HG02852 (cell line): ENCODE data around the gene LRRC27.
A peak's percentile ranks its signal among the peaks of the same experiment; 100 is the strongest.
"Not testable (repeated sequence)": the region's sequence is repeated elsewhere in the genome, so short reads cannot be mapped to it uniquely, and the experiment has no call there.

ENCODE experiments used
- ATAC-seq: cut with Tn5 transposase; IDR thresholded peaks from one replicate; pipeline ENCODE4 v1.9.1; 2021; ENCODE audit warnings: mild to moderate bottlenecking, moderate library complexity; ENCODE audit not compliant: unreplicated experiment

LRRC27 gene

DNA sequence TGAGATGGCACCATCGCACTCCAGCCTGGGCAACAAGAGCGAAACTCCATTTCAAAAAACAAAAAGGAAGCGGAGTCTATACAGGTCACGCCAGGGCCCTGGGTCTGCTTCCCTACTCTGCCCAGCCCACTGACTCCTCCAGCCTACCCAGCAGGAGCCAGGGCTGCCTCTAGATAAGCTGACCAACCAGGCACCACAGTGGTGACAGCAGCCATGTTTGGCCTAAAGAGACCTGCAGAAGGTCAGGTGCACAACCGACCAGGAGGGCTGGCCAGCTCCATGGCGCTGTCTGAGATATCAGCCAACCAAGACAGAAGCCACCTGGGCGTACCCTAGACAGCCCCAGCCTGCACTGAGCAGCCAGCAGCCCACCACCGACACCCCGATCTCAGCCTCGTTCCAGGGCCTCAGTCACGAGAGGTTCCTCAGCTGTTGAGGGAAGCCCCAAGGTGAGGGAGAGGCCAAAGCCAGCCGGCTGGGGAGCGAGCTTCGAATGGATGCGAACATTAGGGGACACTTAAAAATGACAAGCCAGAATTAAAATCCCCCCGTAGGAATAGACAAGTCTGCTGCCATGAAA lies 40.6 kb downstream of the LRRC27 start:
- no peak for ATAC-seq

DNA sequence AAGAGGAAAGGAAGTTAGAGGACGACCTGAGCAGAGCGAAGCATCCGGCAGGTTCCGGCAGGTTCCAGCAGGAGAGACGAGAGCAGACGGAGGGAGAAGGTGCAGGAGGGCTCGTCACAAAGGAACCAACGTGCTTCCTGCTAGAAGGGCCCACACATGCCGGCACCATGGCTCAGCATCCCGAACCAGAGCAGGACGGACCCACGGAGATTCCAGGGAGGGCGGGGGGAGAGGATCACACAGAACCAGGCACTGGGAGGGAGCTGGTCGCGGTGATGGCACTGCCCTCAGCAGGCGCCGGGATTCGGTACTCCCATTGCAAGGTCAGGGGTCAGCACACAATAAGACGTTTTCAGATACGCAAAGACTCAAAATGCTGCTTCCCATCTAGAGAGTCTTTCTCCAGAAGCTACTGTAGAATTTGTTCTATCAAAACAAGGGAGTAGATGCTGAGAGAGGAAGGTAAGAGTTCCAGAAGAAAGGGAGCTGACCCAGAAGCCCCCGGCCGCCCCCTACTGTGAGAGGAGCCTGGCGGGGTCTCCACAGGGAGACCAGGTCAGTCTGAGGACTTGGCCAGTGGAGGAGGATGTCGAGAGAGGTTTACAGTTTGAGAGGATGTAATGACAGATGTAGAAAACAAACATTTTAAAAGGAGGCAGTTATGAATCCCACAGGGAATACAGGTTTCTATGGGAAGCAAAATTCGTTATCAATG lies 41.4 kb downstream of the LRRC27 start:
- no peak for ATAC-seq

DNA sequence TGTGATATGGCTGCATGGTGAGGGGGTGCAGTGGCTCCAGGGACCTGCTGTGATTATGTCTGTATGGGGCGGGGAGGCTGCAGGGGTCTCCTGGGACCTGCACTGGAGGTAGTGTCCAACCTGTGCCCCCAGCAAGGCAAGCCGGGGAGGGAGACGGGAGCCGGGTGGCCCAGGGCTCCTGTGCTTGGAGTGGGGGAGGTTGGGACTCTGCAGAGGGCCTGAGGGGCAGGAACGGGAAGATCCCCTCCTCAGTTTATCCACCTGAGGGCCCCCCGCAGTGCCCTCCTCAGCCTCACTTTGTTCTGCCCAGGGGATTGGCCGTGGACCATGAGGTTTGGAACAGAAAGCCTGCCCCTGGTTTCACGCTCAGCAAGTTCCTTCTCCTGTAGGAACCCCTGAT lies 42.2 kb downstream of the LRRC27 start:
- ATAC-seq = no peak

DNA sequence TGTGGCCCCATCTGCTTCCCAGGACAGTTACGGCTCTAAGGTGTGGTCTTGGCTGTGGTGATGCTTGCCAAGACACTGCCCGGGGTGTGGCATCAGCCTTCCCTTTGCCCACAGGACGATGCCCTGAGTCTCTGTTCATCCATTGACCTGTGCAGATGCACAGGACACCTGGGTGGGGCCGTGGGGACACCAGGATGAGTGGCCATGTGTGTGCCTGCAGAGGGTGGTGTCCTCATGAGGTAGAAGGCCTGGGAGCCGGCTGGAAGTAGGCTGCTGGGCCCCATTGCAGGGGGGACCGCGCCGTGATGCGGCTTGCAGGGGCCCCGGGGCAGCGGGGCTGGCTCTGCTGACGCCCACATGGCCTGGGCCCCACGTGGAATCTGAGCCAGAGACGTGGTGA lies 42.6 kb downstream of the LRRC27 start:
- ATAC-seq = no peak

DNA sequence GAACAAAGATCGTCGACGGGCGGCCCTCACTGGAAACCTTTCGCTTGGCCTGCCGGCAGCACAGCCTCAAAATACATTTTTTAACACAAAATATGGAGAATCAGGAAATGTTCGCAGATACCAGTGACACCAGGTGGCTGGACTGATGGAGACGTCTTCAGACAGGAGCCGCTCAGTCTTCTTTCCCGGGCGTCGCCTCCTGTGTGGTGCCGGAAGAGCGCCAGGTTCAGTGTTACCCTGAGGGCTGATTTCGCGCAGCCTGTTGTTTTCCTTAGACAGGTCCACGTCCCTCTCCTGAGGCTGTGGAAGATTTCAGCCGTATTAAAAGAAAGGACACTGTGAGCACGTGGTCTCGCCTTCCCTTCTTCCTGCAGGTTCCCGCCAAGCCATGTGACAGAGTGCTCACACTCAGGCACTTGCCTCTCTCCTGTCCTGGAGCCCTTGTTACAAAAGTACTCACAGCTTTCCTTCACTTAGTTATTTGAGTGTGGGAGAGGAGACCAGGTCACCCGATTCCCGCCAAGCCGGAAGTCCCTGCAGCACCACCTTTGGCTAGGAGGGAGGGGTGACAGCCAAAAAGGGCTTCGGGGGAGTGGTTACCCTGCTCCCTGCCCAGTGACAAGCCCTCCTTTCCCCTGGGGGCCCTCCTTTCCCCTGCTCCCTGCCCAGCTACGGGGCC lies 43.3 kb downstream of the LRRC27 start:
- no peak for ATAC-seq

DNA sequence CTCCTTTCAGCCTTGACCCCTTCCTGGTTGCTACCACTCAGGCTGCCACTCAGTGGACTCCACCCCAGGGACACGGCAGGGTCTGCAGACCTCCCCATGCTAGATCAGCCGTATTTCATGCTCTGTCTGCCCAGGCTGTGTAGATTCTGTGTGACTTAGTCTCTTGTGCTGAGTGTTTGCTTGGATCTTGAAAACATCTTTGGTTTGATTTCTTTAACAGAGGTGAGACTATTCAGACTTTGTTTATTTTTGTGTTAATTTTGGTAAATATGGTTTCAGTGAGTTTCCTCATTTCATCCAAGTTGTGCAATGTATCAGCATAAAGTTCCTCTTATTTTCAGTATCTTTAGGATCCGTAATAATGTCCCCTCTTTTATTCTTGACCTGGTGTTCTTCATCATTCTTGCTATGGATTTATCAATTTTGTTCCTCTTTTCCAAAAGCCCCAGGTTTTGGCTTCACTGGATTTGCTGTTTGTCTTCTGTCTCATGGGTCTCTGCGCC lies 43.9 kb downstream of the LRRC27 start:
- ATAC-seq = no peak

DNA sequence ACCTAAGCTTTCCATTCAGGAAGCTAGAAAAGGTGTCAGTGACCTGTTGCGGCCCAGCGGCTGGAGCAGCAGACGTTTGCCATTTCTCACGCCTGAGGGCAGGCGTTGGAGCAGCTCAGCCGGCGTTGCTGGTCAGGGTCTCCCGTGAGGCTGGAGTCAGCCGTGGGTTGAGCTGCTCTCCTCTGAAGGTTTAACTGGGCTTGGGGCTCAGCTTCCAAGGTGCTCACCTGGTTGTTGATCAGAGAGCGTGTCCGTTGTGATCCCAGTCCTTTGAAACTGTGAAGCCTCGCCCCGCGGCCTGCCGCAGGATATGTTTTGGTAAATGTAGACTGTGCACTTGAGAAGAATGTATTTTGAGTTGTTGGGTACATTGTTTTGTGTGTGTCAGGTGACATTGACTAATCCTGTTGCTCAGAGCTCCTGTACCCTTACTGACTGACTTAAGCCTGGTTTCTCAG lies 44.4 kb downstream of the LRRC27 start:
- ATAC-seq = no peak

DNA sequence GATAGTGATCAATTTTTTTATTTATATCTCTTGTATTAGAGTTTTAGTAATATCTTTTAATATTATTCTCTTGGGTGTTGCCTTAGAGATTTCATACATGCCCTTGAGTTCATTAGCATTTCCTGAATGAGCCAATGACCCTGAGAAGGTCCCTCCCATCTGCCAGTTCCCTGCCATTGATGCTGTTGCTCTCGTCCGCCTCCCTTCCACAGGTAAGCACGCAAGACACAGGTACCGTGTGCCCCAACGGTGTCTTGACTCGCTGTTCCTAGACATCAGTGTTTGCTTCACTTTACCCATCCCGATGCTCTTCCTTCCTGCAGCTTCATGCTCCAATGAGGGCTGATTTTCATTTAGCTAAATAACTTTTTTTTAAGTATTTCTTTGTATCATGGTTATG lies 45.3 kb downstream of the LRRC27 start:
- ATAC-seq = no peak

DNA sequence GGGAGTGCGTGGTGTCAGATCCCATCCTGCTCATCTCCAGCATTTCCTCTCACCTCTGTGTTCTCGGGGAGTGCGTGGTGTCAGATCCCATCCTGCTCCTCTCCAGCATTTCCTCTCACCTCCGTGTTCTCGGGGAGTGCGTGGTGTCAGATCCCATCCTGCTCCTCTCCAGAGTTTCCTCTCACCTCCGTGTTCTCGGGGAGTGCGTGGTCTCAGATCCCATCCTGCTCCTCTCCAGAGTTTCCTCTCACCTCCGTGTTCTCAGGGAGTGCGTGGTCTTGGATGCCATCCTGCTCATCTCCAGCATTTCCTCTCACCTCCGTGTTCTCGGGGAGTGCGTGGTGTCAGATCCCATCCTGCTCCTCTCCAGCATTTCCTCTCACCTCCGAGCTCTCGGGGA lies 47.0 kb downstream of the LRRC27 start:
- not testable (repeated sequence) for ATAC-seq

DNA sequence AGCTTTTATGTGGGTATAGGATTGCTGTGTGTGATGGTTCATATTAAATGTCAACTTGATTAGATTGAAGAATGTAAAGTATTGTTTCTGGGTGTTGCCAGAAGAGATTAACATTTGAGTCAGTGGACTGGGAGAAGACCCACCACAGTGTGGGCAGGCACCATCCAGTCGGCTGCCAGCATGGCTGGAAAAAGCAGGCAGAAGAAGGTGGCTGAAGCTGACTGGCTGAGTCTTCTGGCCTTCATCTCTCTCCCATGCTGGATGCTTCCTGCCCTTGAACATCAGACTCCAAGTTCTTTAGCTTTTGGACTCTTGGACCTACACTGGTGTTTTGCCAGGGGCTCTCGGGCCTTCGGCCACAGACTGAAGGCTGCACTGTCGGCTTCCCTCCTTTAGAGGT lies 49.0 kb downstream of the LRRC27 start:
- not testable (repeated sequence) for ATAC-seq

DNA sequence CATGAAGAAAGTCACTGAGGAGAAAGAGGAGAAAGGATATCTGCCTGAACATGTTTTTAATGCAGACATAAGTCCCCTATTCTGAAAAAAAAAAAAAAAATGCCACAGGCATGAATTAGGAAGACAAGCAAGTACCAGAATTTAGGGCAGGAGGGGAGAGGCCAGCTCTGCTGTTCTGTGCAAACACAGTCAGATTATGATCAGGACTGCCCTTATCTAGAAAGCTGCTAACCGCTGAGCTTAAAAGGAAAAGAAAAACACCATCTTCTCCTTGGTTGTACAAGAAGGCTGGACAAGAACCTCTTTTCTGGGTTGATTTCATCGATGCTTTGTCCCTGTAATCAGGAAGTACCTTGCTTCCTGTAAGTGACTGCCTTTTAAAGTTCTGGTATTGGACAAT lies 49.7 kb downstream of the LRRC27 start:
- ATAC-seq = no peak

DNA sequence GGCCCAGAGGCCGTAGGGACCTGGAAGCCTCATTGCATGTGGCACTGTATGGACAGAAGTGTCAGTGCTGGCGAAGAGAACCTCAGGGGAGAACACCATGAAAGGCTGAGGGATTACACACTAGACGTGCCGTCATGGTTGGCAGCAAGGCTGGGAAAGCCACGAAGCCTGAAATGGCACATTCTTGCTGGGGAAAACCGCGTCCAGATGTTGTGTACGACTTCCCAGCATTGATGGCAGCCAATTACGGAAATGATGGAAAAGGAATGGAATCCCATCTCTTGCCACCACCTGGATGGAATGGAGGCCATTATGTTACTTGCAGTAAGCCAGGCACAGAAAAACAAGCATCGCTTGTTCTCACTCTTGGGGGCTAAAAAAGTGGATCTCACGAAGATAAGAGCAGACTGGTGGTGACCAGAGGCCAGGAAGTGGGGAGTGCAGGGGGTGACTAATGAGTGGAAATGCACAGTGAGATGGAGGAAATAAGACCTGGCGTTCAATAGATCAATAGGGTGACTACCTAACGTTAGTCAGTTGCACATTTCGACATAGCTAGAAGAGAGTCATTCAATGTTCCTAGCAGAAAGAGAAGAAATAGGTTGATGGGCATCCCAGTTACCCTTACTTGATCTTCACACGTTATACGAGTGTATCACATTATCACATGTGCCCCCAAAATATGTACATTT lies 50.4 kb downstream of the LRRC27 start:
- ATAC-seq = no peak

DNA sequence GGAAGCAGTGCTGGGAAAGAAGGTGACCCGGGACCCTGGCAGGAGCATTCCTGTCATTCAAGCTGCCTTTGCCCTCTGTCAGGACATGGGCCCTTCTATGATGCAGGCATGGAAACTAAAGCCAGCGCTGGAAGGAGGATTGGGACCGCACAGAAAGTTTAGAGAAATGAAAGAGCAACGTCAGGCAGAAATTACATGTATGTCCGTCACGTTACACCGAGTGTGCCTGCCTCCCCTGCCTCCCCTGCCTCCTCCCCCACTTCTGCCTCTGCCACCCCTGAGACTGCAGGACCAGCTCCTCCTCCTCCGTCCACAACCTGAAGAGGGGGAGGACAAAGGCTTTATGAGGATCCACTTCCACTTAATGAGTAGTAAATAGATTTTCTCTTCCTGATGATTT lies 51.1 kb downstream of the LRRC27 start:
- no peak for ATAC-seq

DNA sequence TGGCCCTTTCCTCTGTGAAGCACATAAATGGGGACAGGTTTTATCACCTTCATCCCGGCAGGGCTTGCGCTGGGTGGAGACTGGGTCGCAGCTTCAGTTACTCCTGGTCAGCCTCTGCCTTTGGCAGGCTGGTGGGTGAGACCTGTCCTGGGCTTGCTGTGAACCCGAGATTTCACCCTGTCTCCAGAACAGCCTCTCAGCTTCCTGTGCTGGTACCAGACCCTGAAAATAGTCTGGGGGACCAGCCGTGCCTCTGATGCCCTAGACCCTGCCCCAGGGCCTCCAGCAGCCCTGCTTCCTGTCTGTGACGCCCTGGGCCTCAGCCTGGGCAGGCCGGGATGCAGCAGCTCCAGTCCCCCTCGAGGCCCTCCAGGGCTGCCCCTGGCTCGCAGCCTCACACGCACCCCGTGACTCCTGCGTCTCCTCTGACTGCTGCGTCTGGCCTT lies 51.8 kb downstream of the LRRC27 start:
- no peak for ATAC-seq

DNA sequence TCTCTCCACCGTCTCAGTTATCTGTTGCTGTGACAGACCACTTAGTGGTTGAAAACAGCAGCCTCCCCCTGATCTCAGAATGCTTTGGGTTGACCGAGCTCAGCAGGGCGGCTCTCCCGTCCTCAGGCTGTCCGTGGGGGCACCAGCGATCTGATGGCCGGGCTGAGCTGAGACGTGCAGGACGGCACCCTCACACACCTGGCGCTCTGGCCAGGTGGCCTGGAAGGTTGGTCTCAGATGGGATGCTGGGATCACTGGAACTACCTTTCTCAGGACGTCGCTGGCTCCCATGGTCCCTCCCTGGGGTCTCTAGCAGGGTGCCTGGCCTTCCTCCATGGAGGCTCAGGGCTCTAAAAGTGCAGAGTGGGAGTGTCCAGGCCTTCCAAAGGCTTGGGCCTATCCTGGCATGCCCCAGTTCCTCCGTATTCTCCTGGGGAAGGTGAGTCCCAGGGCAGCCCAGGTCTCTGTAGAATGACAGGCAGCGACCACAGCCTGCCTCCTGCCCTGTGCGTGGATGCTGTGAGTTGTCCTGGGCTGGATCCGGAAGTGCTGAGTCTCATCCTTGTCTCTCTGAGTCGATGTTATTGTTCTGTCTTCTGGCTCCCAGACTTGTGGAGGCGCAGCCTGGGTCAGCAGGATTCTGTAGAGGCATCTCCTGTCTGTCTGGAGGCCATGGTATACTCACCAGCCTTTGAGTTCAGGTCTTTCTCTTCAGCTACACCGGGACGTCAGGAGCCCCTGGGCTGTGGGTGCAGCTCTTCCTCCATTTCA lies 52.8 kb downstream of the LRRC27 start:
- no peak for ATAC-seq

DNA sequence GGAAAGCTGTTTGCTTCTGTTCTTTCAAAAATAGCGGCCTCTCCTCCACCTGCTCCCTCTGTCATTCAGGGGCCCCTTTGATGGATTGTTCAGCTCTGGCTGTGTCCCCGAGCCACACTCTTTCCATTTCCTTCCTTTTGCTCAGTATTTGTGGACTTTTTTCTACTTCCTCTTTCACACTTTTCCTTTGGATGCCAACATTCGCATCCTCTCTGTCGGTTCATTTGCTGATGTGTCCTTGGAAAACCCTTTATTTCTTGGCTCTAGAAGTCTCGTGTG lies 53.3 kb downstream of the LRRC27 start:
- no peak for ATAC-seq

DNA sequence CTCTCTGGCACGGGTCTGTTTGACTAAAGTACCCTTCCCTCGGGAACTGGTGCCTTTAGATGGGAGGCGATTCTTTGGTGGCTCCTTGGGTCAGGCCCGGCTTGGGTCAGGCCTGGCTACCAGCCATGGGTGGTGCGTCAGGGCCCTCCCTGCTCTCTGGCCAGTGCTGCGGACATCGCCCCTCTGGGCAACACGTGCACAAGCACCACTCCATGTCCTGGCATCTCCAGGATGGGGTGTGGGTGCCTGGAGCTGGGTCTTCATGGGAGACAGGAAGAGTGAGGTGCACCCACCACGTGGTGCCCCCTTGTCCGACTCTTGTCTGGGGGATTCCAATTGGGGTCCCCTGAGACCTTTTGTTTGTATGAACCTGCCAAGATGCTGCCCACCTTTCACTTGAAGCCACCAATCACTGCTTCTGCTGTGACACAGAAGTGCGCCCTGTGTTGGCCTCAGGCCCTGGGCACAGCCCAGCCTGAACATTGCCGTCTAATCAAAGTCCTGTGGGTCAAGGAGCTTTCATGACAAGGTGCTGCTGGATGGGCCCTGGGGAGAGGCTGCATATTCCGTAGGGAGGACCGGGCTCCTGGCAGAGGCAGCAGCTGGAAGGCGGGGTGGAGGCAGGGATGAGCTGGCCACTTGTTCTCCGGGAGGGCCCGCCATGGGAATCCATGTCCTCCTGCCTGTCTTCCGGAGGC lies 53.9 kb downstream of the LRRC27 start:
- ATAC-seq = no peak

DNA sequence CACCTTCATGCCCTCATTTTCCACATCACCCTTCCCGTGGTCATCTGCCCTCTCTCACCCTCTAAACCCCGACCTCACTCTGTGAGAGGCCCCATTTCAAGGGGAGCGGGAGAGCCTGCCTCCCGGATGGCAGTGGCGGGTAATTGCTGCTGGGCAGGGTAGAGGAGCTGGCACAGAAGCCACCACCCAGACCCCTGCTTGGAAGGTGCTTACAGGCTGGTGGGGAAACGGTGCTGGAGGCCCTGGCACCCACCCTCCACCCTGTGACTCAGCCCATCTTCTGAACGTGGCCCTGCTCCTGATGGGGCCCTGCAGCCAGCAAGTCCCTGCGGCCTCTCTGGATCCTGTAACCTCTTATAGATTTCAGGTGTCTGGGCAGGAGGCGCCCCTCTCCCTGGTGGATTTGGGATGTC lies 54.4 kb downstream of the LRRC27 start:
- ATAC-seq = no peak

DNA sequence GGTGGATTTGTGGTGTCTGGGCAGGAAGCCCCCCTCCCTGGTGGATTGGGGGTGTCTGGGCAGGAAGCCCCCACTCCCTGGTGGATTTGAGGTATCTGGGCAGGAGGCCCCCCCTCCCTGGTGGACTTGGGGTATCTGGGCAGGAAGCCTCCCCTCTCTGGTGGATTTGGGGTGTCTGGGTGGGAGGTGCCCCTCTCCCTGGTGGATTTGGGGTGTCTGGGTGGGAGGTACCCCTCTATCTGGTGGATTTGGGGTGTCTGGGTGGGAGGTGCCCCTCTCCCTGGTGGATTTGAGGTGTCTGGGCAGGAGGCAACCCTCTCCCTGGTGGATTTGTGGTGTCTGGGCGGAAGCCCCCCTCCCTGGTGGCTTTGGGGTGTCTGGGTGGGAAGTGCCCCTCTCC lies 54.9 kb downstream of the LRRC27 start:
- not testable (repeated sequence) for ATAC-seq

DNA sequence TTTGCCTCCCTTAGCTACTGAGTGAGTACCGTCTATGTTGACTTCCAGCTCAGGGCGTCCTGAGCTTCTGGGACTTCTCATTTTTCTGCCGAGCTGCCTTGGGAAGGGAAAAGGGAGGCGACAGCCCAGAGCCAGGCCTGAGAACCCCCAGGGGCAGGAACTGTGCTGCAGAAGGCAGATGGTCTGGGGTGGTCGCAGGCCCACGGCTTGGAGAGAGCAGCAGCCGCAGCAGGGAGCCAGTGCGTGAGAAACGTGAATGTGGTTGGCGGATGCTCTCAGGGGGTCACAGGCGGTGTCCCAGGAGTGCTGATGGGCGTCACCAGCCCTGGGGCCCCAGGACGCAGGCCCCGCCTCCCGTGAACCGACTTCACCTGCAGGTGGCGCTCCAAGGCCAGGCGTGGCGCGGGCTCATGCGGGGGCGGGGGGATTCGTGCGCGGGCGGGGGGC lies 55.8 kb downstream of the LRRC27 start:
- ATAC-seq = peak; percentile 50
